ENCODE results near the gene AFF3.

AFF3 gene

GRCh38 chr2:100066246-100066645, 76.1 kb downstream of the AFF3 start:
- no peak for DNase-seq

- DNase-seq: peak; percentile 69
Measured at GRCh38 chr2:100064592-100065428, 77.6 kb downstream of the AFF3 start.

- peak; percentile 39 for DNase-seq
Measured at GRCh38 chr2:100064165-100064564, 78.2 kb downstream of the AFF3 start.

GRCh38 chr2:100063459-100063953, 78.9 kb downstream of the AFF3 start:
- no peak for DNase-seq

- no peak for DNase-seq
Measured at GRCh38 chr2:100062336-100062735, 80.1 kb downstream of the AFF3 start.

DNA sequence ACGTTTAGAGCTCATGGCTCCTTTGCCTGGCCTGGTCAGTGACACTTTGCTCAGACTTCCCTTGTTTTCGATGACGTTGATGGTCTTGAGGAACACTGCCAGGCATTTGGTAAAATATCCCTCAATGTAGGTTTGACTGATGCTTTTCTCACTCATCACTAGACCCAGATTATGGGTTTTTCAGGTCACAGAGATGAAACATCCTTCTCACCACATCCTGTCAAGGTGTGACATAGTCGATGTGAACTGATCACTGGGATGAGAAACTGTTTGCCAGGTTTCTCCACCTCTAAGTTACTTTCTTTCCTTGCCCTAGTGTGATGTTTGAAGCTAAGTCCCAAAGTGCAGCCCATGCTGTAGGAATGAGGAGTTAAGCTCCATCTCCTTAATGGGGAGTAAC, 81.5 kb downstream of the AFF3 start:
- DNase-seq: peak; percentile 70

GRCh38 chr2:100059638-100060037, 82.8 kb downstream of the AFF3 start:
- no peak for DNase-seq

GRCh38 chr2:100057901-100058261, 84.5 kb downstream of the AFF3 start:
- no peak for DNase-seq

DNA sequence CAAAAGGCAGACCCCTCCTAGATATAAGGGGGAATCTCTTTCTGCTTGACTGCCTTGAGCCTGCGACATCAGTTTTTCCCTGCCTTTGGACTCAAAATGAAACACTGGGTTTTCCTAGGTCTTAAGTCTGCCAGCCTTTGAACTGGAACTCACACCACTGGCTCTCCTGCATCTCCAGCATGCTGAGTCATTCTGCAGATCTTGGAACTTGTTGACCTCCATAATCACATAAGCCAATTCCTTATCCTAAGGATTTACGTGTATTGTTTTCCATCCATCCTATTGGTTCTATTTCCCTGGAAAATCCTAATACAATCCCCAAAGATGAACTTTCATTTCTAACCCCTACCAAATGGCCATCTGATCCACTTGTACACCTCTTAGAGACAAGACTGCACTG, 88.0 kb downstream of the AFF3 start:
- DNase-seq: no peak

- DNase-seq: no peak
Measured at GRCh38 chr2:100053087-100053885, 89.1 kb downstream of the AFF3 start.

GRCh38 chr2:100052650-100053049, 89.7 kb downstream of the AFF3 start:
- no peak for DNase-seq

DNA sequence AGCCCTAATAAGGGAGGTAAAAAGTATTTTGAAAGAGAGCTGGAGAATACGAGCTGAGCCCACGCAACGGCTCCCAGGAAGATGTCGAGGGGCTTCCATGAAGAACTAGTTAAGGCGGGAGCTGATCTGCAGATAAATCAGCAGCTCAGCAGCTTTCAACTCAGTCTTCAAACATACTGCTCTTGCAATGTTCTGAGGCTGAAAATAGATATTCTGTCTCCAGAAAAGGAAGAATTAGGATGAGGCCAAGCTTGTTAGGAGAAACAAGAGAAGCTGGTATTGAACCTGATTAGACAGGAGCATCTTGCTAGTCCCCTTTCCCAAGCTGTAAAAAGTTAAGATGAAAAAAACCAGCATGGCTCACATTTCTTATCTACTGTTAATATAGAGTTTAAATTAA, 91.1 kb downstream of the AFF3 start:
- DNase-seq: no peak

GRCh38 chr2:100050685-100051084, 91.7 kb downstream of the AFF3 start:
- DNase-seq: no peak

DNA sequence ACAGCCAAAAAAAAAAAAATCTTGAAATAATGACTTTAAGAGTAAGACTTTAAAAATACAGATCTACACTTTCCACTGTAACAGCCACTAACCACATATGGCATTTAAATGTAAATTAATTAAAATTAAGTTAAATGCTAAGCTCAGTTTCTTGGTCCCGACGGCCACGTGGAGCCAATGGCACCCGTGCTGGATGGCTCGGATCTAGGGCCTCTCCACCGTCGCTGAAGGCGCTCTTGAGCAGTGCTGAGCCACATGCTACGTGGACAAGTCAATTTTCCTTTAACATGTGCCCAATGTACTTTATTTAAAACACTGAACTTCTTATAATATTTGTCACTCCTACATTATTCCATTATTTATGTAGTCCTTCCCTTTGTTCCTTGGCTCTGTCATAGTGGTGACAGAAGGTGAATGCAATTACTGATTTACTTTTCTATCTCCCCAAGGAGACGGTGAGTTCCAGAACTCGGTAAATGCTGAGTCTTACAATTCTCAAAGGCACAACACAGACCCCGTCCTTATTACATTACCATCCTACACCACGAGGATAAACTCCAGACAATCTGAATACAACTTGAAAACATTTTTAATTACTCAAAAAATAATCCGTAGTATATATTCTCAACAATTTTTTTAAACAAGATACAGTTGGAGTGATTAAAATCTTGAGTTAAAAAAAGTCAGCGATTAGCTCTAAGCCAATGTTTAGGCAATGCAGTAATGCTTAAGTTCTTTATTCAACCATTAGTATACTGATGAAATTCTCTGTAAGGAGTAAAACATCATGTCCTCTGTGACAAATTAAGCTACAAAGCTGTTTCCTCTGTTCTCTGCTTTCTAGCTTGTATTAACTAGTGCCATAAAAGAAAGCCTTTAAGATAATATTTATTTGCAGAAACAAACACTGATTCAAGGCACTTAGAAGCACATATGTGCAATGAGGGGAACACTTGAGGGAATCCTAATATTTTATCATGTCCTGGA, 95.1 kb downstream of the AFF3 start:
- no peak for DNase-seq

DNA sequence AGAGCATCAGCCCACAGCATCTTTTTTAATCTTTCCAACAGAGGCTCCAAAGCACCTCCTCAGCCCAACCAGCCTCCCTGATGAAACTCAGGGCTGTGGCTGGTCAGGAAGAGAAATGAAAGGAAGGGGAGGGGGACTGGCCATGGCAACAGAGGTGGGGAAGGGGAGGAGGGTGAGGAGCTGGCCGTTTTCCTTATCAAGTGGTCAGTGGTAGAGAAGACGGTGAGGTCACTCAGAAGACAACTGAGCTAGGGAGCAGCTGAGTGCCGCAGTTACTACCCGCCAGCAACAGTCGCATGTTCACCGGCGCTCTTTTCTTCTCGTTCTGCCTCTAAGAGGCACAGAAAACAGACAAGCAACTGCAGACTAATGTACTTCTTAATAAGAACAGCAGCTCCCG, 97.4 kb downstream of the AFF3 start:
- no peak for DNase-seq

- no peak for DNase-seq
Measured at GRCh38 chr2:100043891-100044255, 98.5 kb downstream of the AFF3 start.

GRCh38 chr2:100043081-100043890, 99.1 kb downstream of the AFF3 start:
- no peak for DNase-seq

DNA sequence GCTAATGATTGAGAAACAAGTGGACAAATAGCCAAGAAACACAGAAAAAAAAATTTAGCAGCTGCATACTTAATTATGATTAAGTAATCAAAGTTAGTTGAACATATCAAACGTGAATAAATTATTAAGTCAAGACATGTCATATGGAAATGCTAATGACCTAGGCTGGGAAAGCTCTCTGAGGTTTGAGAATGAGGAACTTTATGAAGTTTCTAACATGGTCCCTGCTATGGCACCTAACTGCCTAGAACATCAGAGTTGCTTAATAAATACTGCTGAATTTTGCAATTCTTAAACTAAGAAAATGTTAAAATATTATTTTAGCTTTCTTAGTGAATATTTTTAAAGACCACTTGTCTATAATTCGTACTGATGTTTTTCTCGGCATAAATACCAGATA, 99.8 kb downstream of the AFF3 start:
- DNase-seq: no peak

GRCh38 chr2:100041946-100042345, 100.4 kb downstream of the AFF3 start:
- DNase-seq: no peak

DNA sequence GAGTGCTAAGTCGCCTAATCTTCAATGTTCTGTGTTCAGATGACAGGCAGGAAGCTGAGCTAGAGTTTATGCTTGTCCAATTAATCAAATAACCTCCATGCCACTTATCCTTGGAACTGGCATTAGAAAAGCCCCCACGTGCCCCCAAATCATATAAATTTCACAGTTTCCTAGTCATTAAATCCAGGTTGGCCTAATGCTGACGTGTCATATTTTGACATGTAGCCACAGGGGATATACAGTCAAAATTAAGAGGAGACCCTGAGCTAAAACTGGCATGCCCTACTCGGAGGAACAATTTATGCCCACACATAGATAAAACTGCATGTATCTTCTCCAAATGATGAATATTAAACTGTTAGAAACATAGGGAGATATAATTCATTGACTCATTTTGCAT, 101.0 kb downstream of the AFF3 start:
- DNase-seq: no peak

DNA sequence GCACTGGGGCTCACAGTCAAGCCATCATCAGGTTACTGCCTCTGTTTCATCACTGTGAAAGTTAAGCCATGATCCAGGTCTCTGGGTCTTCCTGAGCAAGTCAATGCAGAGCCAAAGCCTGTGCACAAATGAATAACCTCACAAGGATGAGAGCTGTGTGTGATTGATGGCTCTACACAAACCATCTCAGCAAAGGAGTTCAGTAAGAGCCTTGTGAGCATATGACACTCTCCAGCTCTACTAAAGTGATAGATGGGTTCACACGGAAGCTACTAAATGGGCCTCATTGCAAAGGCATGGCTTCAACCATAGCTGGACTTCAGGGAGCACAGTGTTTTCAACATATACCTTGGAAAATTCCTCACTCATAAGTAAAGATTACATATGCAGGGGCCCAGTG, 101.5 kb downstream of the AFF3 start:
- DNase-seq: no peak

All from activated CD4-positive, alpha-beta T cell treated with anti-CD3 and anti-CD28 coated beads, Interleukin-10, Interleukin-2, amounts not matched to agents 100 ng/mL and 50 ng/mL, durations not matched to agents 16 hours and 8 hours (primary cell).